Transverse colon (tissue), 1 donor: Measurements from ENCODE around the gene ZNF236.

Experiments
- EP300 ChIP-seq: sonication (generic); formaldehyde crosslinking; IDR thresholded peaks from one replicate; pipeline ENCODE4 v1.6.1; 2017; ENCODE audit warnings: antibody characterized with exemption, low read depth
- POLR2A ChIP-seq: fragments of 450-650 bp; IDR thresholded peaks from one replicate; pipeline ENCODE4 v1.6.1; 2016; ENCODE audit warnings: antibody characterized with exemption, mild to moderate bottlenecking, moderate library complexity

DNA sequence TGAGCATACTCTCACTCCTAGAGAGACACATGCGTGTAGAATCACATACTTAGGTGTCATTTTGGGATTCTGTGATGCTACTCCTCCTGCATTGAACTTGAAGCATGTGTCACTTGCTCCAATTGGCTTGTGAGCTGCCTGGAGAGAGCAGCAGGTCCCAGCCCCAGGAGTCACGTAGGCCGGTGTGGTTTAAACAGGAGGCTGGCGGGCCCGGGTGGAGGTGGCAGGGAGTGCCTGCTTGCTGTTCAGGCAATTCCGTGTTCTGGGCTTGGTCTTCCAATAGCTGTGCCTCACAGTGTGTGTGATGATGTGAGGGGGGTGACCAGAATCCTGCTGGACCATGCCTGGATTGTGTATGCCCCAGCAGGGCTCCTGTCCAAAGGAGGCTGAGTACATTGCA is 51.0 kb downstream of the ZNF236 start:
- TF ChIP-seq POLR2A (no peak), EP300 (no peak)
